Testis (tissue), 3 donors: ENCODE measurements around the gene VIPR1. TPM values are rescaled to one million over a fixed set of nuclear protein-coding genes. Genes with fewer than 3 reads are reported as not detected.
A peak's percentile ranks its signal among the peaks of the same experiment; 100 is the strongest.
"Not testable (repeated sequence)": the region's sequence is repeated elsewhere in the genome, so short reads cannot be mapped to it uniquely, and the experiment has no call there.

Source experiments
- DNase-seq: peaks from one replicate; pipeline ENCODE4 v3.0.0-alpha.2; 2019
- H3K27ac ChIP-seq, 2 donors: fragments of 200-600 bp; sonication (generic); one replicate each; pipeline ENCODE4 v1.5.1; 2019
- H3K27me3 ChIP-seq: fragments of 200-600 bp; sonication (generic); one replicate; pipeline ENCODE4 v1.5.1; 2019
- H3K36me3 ChIP-seq: fragments of 200-600 bp; sonication (generic); one replicate; pipeline ENCODE4 v1.5.1; 2017; ENCODE audit warnings: low read depth; ENCODE audit errors: missing control alignments
- H3K4me1 ChIP-seq: fragments of 200-600 bp; sonication (generic); one replicate; pipeline ENCODE4 v1.5.1; 2019
- H3K4me3 ChIP-seq, 2 donors: fragments of 200-600 bp; sonication (generic); one replicate each; pipeline ENCODE4 v1.5.1; 2017 to 2019
- H3K9me3 ChIP-seq: fragments of 200-600 bp; sonication (generic); one replicate; pipeline ENCODE4 v1.5.1; 2017
- POLR2A ChIP-seq: fragments of 450-650 bp; IDR thresholded peaks from one replicate; pipeline ENCODE4 v1.6.1; 2017; ENCODE audit warnings: antibody characterized with exemption, mild to moderate bottlenecking, moderate library complexity
- WGBS, 2 donors: methylation state at CpG; one replicate each; pipeline ENCODE4 v1.1.5; 2018; 5-methylcytosine and 5-hydroxymethylcytosine counted together
- intact Hi-C: fragments of 100-400 bp; cut with DNase I; formaldehyde crosslinking; loops from one replicate; pipeline ENCODE4 v1.15.1; 2023; ENCODE audit warnings: low total_unique reads
- polyA plus RNA-seq: library from polyadenylated mRNA; stranded (reverse); fragments of 350-450 nt; fragmentation: Illumina TruSeq; extraction: RNeasy Lipid Tissue Mini Kit (QIAGEN cat#74804); gene quantifications from one replicate; pipeline ENCODE4 v1.2.3, GENCODE V29; 2014; ENCODE audit warnings: low read depth, low replicate concordance; ENCODE audit not compliant: insufficient read depth
- total RNA-seq, 2 donors: library from RNA; depleted of rRNA; stranded (reverse); fragments of >200 nt; gene quantifications; one replicate each; pipeline ENCODE4 v1.2.3, GENCODE V29; 2016
- TF ChIP-seq, protein P1 (sequence below), 3 experiments: fragments of 450-650 bp in 2 of 3; fragments of 200-600 bp in 1 of 3; sonication (generic) in 1 of 3; IDR thresholded peaks; one replicate each; pipeline ENCODE4 v1.5.1; 2016 to 2019; ENCODE audit warnings: antibody characterized with exemption in 3 of 3, mild to moderate bottlenecking in 2 of 3, moderate library complexity in 1 of 3

The VIPR1 gene
- total and polyA plus RNA-seq, 3 donors from 2014 or later: 3.4 to 10.2 (median 4.6) TPM

DNA sequence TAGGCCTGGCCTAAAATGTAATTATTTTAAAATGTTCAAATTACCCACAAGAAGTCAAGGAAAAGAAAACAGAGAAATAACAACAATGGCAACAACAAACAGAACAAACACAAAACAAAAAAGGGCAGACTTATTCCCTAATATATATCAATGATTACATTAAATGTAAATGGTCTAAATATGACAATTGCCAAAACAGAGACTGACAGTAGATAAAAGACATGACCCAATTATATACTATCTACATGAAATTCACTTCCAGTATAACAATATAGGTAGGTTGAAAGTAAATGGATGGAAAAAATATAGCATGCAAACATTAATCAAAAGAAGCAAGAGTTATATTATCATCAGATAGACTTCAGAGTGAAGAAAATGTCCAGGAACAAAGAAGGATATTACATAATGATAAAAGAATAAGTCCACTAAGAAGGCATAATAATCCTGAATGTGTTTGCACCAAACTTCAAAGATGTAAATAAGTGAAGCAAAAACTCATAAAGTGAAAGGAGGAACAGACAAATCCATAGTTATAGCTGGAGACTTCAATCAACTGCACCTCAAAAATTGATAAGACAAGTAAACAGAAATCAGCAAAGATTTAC is 72.8 kb downstream of the VIPR1 start:
- intact Hi-C loops: no loop called here
- H3K36me3 ChIP-seq: no peaks in the 10 kb centered on the region
- DNase-seq: no peak
- H3K27me3 ChIP-seq: no peaks in the 10 kb centered on the region
- H3K4me1 ChIP-seq: peaks cover 3% of the 10 kb centered on the region
- no peak overlapping the region for H3K4me3 ChIP-seq
- H3K27ac ChIP-seq: no peak overlapping the region
- TF ChIP-seq POLR2A: no peak
- TF ChIP-seq, protein P1, sequence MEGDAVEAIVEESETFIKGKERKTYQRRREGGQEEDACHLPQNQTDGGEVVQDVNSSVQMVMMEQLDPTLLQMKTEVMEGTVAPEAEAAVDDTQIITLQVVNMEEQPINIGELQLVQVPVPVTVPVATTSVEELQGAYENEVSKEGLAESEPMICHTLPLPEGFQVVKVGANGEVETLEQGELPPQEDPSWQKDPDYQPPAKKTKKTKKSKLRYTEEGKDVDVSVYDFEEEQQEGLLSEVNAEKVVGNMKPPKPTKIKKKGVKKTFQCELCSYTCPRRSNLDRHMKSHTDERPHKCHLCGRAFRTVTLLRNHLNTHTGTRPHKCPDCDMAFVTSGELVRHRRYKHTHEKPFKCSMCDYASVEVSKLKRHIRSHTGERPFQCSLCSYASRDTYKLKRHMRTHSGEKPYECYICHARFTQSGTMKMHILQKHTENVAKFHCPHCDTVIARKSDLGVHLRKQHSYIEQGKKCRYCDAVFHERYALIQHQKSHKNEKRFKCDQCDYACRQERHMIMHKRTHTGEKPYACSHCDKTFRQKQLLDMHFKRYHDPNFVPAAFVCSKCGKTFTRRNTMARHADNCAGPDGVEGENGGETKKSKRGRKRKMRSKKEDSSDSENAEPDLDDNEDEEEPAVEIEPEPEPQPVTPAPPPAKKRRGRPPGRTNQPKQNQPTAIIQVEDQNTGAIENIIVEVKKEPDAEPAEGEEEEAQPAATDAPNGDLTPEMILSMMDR (IDR thresholded peaks at IDR 0.05): no peak
- H3K9me3 ChIP-seq: no peaks in the 10 kb centered on the region

DNA sequence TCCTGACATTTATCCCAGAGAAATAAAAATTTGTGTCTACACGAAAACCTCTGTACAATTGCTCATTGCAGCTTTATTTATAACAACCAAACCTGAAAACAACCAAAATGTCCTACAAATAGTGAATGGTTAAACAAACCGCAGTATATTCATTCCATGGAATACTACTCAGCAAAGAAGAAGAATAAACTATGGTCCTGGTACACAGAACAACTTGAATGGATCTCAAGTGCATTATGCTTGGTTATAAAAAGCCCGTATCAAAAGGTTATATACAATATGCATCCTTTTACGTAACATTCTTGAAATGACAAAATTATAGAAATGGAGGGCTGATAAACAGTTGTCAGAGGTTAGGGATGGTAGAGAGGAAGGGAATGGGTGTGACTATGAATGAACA is 75.6 kb downstream of the VIPR1 start:
- no peak for TF ChIP-seq POLR2A
- TF ChIP-seq, protein P1 (IDR thresholded peaks at IDR 0.05): no peak
- Histone ChIP-seq H3K4me1 (peaks cover 17% of the 10 kb centered on the region), H3K4me3 (no peak overlapping the region), H3K36me3 (no peaks in the 10 kb centered on the region), H3K27me3 (no peaks in the 10 kb centered on the region), H3K9me3 (no peaks in the 10 kb centered on the region), H3K27ac (no peak overlapping the region)
- 93 to 98% methylated on average over 4 of the region's 4 CpGs for WGBS, 2 donors
- DNase-seq: no peak
- intact Hi-C loops: no loop called here

DNA sequence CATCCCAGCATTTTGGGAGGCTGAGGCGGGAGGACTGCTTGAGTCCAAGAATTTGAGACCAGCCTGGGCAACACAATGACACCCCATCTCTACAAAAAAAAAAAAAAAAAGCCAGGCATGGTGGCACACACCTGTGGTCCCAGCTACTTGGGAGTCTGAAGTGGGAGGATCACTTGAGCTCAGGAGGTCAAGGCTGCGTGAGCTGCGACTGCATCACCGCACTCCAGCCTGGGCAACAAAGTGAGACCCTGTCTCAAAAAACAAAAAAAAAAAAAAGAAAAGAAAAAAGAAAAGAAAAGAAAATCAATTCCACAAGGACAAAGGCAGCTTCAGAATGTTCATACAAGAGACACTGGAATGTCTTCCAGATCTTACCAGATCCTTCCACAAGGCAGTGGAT is 76.9 kb downstream of the VIPR1 start:
- peaks cover 17% of the 10 kb centered on the region for H3K4me1 ChIP-seq
- H3K36me3 ChIP-seq, H3K27ac ChIP-seq, H3K27me3 ChIP-seq, intact Hi-C loops, DNase-seq, H3K4me3 ChIP-seq, H3K9me3 ChIP-seq: not testable (repeated sequence)
- WGBS, 2 donors: 92 to 98% methylated on average over 4 of the region's 4 CpGs

DNA sequence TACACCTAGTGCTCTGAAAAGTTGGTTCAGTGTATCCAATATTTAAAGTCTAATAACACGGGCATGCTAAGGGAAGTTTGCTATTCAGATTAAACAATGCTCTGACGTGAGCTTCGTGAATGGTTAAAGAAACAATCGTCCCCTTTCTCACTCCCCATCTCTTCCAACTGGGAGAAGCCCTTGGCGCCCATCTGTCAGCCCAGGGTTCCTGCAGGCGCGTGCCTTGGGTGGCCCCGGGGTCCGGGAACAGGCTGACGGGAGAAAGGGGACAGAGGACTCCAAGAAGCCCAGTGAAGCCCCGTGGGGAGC is 78.9 kb downstream of the VIPR1 start:
- 0% methylated on average over 10 to 11 of the region's 11 CpGs for WGBS, 2 donors
- TF ChIP-seq POLR2A: no peak
- TF ChIP-seq, protein P1 (IDR thresholded peaks at IDR 0.05): no peak
- no peak for DNase-seq
- Histone ChIP-seq H3K27ac (peak overlapping the region; percentile 86 to 93), H3K9me3 (no peaks in the 10 kb centered on the region), H3K27me3 (no peaks in the 10 kb centered on the region), H3K4me3 (peak overlapping the region; percentile 84 to 93), H3K36me3 (no peaks in the 10 kb centered on the region), H3K4me1 (peaks cover 17% of the 10 kb centered on the region)
- intact Hi-C loops: no loop called here

DNA sequence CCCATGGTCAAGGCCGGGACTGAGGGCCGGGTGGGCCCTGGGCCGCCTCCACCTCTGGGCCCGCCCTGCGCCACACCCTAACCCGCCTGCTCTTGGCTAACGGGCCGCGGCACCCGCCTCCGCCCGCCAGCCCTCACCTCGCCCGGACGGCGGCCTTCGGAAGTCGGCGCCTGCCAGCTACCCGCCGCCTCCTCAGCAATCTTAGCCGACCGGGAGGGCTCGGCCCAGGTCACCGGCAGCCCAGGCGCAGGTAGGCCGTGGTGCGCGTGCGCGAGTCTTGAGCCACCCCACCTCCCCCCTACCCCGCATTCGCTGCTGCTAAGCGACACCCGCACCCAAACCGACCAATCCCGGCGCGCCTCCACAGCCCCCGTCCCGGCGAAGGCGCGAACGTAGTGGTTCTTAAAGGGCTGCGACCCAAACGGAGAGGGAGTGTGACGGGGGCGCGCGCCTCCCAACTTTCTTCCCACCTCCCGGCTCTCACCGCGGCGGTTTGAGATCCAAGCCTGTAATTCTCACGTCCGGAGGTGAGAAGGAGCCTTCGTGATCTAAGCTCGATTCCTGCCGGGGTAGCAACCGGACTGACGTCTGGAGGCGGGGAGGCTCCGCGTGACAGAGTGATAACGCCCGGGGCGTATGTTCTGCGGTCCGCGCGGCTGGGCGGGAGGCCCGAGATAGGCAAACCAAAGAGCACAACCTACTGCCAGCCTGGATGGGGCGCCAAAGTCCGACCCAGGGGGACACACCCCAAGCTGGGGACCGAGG is 79.4 kb downstream of the VIPR1 start, which contains the start of gene SEC22C:
SEC22C (minus strand) TSS at position 259 of the 765 bp plus-strand sequence. CDS start 12,921 bp downstream, outside the sequence.
- TF ChIP-seq POLR2A: peak; percentile 5
- TF ChIP-seq, protein P1 (IDR thresholded peaks at IDR 0.05): peak in 2 of 3 experiments; percentile 6 to 14
- peak; percentile 97 for DNase-seq
- 0% methylated on average over 41 to 77 of the region's 77 CpGs for WGBS, 2 donors
- intact Hi-C loops: no loop called here
- peak within 1 kb of the TSS; percentile 86 to 93 for H3K27ac ChIP-seq
- H3K36me3 ChIP-seq: no peaks in the 10 kb centered on the region
- H3K27me3 ChIP-seq: no peaks in the 10 kb centered on the region
- no peaks in the 10 kb centered on the region for H3K9me3 ChIP-seq
- peak within 1 kb of the TSS; percentile 84 to 93 for H3K4me3 ChIP-seq
- H3K4me1 ChIP-seq: peaks cover 17% of the 10 kb centered on the region
